ENCODE measurements around the gene PAQR8. TPM values are rescaled to one million over a fixed set of nuclear protein-coding genes. Genes with fewer than 3 reads are reported as not detected.

The PAQR8 gene
- total and polyA plus RNA-seq, 4 experiments from 2014 or later = 14.5 to 40.9 (median 33.3) TPM

GRCh38 chr6:52364480-52365166 is 2.7 kb downstream of the PAQR8 start:
- DNase-seq = no peak
- H3K36me3 ChIP-seq (ENCODE audit: insufficient read depth, low read length) = peaks cover 14% of the 10 kb centered on the region
- Mint-ChIP-seq H3K4me1 (peaks cover 42 to 79% (median 61%) of the 10 kb centered on the region in 4 donors), H3K4me3 (peak overlapping the region; percentile 2 to 99 (median 64)), H3K27me3 (no peaks in the 10 kb centered on the region), H3K27ac (peak overlapping the region in 5 of 7 donors; percentile 58 to 88 (median 74)), H3K9me3 (peaks cover 0 to 4% (median 0%) of the 10 kb centered on the region in 8 donors), H3K36me3 (peaks cover 28 to 48% of the 10 kb centered on the region in 2 donors)
- no peaks in the 10 kb centered on the region for H3K27me3 ChIP-seq (ENCODE audit: insufficient read depth, low read length)
- H3K4me1 ChIP-seq (ENCODE audit: insufficient read depth, low read length) = peaks cover 65% of the 10 kb centered on the region
- ChIA-PET POLR2A (ENCODE audit: partially characterized antibody) (interaction anchor here (0.9 to 10.2 kb wide), 7 partner anchors 11 to 80 kb away, joined by 4 to 176 read pairs (median 49); partner anchors contain the start of gene MCM3), CTCF (ENCODE audit: partially characterized antibody) (interaction anchor here (0.7 to 5.3 kb wide), 9 partner anchors 7 to 300 kb away, joined by 3 to 86 read pairs (median 26); partner anchors contain the start of gene MCM3)
- H3K4me3 ChIP-seq (ENCODE audit: low read length in 2 of 2) = no peak overlapping the region
- no peaks in the 10 kb centered on the region for H3K9me3 ChIP-seq (ENCODE audit: control insufficient read depth in 1 of 2, low read length in 2 of 2)
- no peak overlapping the region for H3K27ac ChIP-seq (ENCODE audit: low read depth, low read length)
- intact Hi-C loops (cut with micrococcal nuclease) = no loop called here

- ChIA-PET POLR2A (ENCODE audit: partially characterized antibody) (interaction anchor here (0.9 to 10.2 kb wide), 8 partner anchors 11 to 81 kb away, joined by 4 to 176 read pairs (median 24); partner anchors contain the start of gene MCM3), CTCF (ENCODE audit: partially characterized antibody) (interaction anchor here (1.0 to 4.1 kb wide), 9 partner anchors 7 to 300 kb away, joined by 3 to 86 read pairs (median 12); partner anchors contain the start of gene MCM3)
- no peak overlapping the region for H3K27ac ChIP-seq (ENCODE audit: low read depth, low read length)
- Mint-ChIP-seq H3K4me1 (peaks cover 46 to 86% (median 66%) of the 10 kb centered on the region in 4 donors), H3K4me3 (peak overlapping the region in 1 of 8 donors; percentile 98), H3K36me3 (peaks cover 28 to 53% of the 10 kb centered on the region in 2 donors), H3K27me3 (no peaks in the 10 kb centered on the region), H3K27ac (peak overlapping the region in 5 of 7 donors; percentile 15 to 88 (median 50)), H3K9me3 (peaks cover 0 to 4% (median 0%) of the 10 kb centered on the region in 8 donors)
- no peaks in the 10 kb centered on the region for H3K27me3 ChIP-seq (ENCODE audit: insufficient read depth, low read length)
- intact Hi-C loops (cut with micrococcal nuclease) = no loop called here
- H3K9me3 ChIP-seq (ENCODE audit: control insufficient read depth in 1 of 2, low read length in 2 of 2) = no peaks in the 10 kb centered on the region
- no peak for DNase-seq
- H3K4me3 ChIP-seq (ENCODE audit: low read length in 2 of 2) = no peak overlapping the region
- H3K36me3 ChIP-seq (ENCODE audit: insufficient read depth, low read length) = peaks cover 14% of the 10 kb centered on the region
- peaks cover 71% of the 10 kb centered on the region for H3K4me1 ChIP-seq (ENCODE audit: insufficient read depth, low read length)
These were observed 3.4 kb downstream of the PAQR8 start for GRCh38 chr6:52365317-52365716.

GRCh38 chr6:52365866-52366540 is 4.1 kb downstream of the PAQR8 start:
- Histone ChIP-seq H3K4me3 (ENCODE audit: low read length in 2 of 2) (no peak overlapping the region), H3K27ac (ENCODE audit: low read depth, low read length) (no peak overlapping the region), H3K27me3 (ENCODE audit: insufficient read depth, low read length) (no peaks in the 10 kb centered on the region), H3K4me1 (ENCODE audit: insufficient read depth, low read length) (peaks cover 78% of the 10 kb centered on the region), H3K36me3 (ENCODE audit: insufficient read depth, low read length) (peaks cover 14% of the 10 kb centered on the region), H3K9me3 (ENCODE audit: control insufficient read depth in 1 of 2, low read length in 2 of 2) (no peaks in the 10 kb centered on the region)
- no peak for DNase-seq
- Mint-ChIP-seq H3K36me3 (peaks cover 32 to 60% of the 10 kb centered on the region in 2 donors), H3K9me3 (peaks cover 0 to 4% (median 0%) of the 10 kb centered on the region in 8 donors), H3K27me3 (no peaks in the 10 kb centered on the region), H3K4me1 (peaks cover 53 to 93% (median 71%) of the 10 kb centered on the region in 4 donors), H3K4me3 (peak overlapping the region in 1 of 8 donors; percentile 54), H3K27ac (peak overlapping the region in 5 of 7 donors; percentile 2 to 81 (median 64))
- intact Hi-C loops (cut with micrococcal nuclease) = no loop called here
- POLR2A ChIA-PET (ENCODE audit: partially characterized antibody) = interaction anchor here (0.8 to 10.2 kb wide), 8 partner anchors 11 to 81 kb away, joined by 3 to 165 read pairs (median 4); partner anchors contain the start of gene MCM3
- CTCF ChIA-PET (ENCODE audit: partially characterized antibody) = interaction anchor here (1.0 to 2.5 kb wide), 6 partner anchors 11 to 80 kb away, joined by 3 to 12 read pairs (median 6); partner anchors contain the start of gene MCM3

- Mint-ChIP-seq H3K4me1 (peaks cover 58 to 92% (median 75%) of the 10 kb centered on the region in 4 donors), H3K4me3 (peak overlapping the region in 1 of 8 donors; percentile 26), H3K9me3 (no peaks in the 10 kb centered on the region)
These were observed 6.1 kb downstream of the PAQR8 start for GRCh38 chr6:52368002-52368401.

GRCh38 chr6:52369234-52369633 is 7.3 kb downstream of the PAQR8 start:
- Mint-ChIP-seq H3K27ac (peak overlapping the region in 6 of 7 donors; percentile 29 to 84 (median 35)), H3K27me3 (no peaks in the 10 kb centered on the region), H3K9me3 (peaks cover 0 to 8% (median 3%) of the 10 kb centered on the region in 8 donors), H3K4me1 (peaks cover 52 to 89% (median 73%) of the 10 kb centered on the region in 4 donors), H3K4me3 (no peak overlapping the region), H3K36me3 (peaks cover 52 to 65% of the 10 kb centered on the region in 2 donors)
- H3K4me1 ChIP-seq (ENCODE audit: insufficient read depth, low read length) = peaks cover 75% of the 10 kb centered on the region
- peaks cover 14% of the 10 kb centered on the region for H3K36me3 ChIP-seq (ENCODE audit: insufficient read depth, low read length)
- CTCF ChIA-PET (ENCODE audit: partially characterized antibody) = interaction anchor here (1.0 kb wide), 1 partner anchor 28 kb away, joined by 3 read pairs; no protein-coding TSS in a partner anchor
- peaks cover 0 to 4% of the 10 kb centered on the region in 2 donors for H3K9me3 ChIP-seq (ENCODE audit: control insufficient read depth in 1 of 2, low read length in 2 of 2)
- intact Hi-C loops (cut with micrococcal nuclease) = no loop called here
- H3K27me3 ChIP-seq (ENCODE audit: insufficient read depth, low read length) = no peaks in the 10 kb centered on the region
- no peak for DNase-seq
- POLR2A ChIA-PET (ENCODE audit: partially characterized antibody) = interaction anchor here (1.0 kb wide), 1 partner anchor 84 kb away, joined by 3 read pairs; no protein-coding TSS in a partner anchor
- no peak overlapping the region for H3K4me3 ChIP-seq (ENCODE audit: low read length in 2 of 2)
- H3K27ac ChIP-seq (ENCODE audit: low read depth, low read length) = no peak overlapping the region

More at GRCh38 chr6:52368002-52368401, 6.1 kb downstream of the PAQR8 start:
- H3K9me3 ChIP-seq (ENCODE audit: control insufficient read depth in 1 of 2, low read length in 2 of 2) = peaks cover 0 to 2% of the 10 kb centered on the region in 2 donors
- H3K27me3 ChIP-seq (ENCODE audit: insufficient read depth, low read length) = no peaks in the 10 kb centered on the region
- peaks cover 14% of the 10 kb centered on the region for H3K36me3 ChIP-seq (ENCODE audit: insufficient read depth, low read length)
- H3K4me3 ChIP-seq (ENCODE audit: low read length in 2 of 2) = no peak overlapping the region
- POLR2A ChIA-PET (ENCODE audit: partially characterized antibody) = interaction anchor here (0.7 to 10.2 kb wide), 5 partner anchors 9 to 83 kb away, joined by 3 to 165 read pairs (median 5); partner anchors contain the start of gene MCM3
- peak overlapping the region in 6 of 7 donors; percentile 15 to 76 (median 70) for H3K27ac Mint-ChIP-seq
- intact Hi-C loops (cut with micrococcal nuclease) = no loop called here
- no peak overlapping the region for H3K27ac ChIP-seq (ENCODE audit: low read depth, low read length)
- CTCF ChIA-PET (ENCODE audit: partially characterized antibody) = interaction anchor here (1.9 to 2.5 kb wide), 3 partner anchors 9 to 32 kb away, joined by 6 to 7 read pairs (median 6); no protein-coding TSS in a partner anchor
- DNase-seq = no peak
- peaks cover 86% of the 10 kb centered on the region for H3K4me1 ChIP-seq (ENCODE audit: insufficient read depth, low read length)
- no peaks in the 10 kb centered on the region for H3K27me3 Mint-ChIP-seq
- H3K36me3 Mint-ChIP-seq = peaks cover 41 to 60% of the 10 kb centered on the region in 2 donors

- ChIA-PET POLR2A (ENCODE audit: partially characterized antibody) (interaction anchor here (0.8 to 4.2 kb wide), 5 partner anchors 9 to 50 kb away, joined by 3 to 16 read pairs (median 4); partner anchors contain the start of gene PAQR8), CTCF (ENCODE audit: partially characterized antibody) (interaction anchor here (0.6 to 4.1 kb wide), 6 partner anchors 8 to 280 kb away, joined by 3 to 22 read pairs (median 5); partner anchors contain the start of genes MCM3 and PAQR8)
- Mint-ChIP-seq H3K36me3 (peaks cover 49 to 66% of the 10 kb centered on the region in 2 donors), H3K4me1 (peaks cover 58 to 91% (median 75%) of the 10 kb centered on the region in 4 donors), H3K27me3 (no peaks in the 10 kb centered on the region), H3K9me3 (peaks cover 0 to 10% (median 3%) of the 10 kb centered on the region in 8 donors), H3K27ac (peak overlapping the region in 5 of 7 donors; percentile 22 to 78 (median 48)), H3K4me3 (no peak overlapping the region)
- peaks cover 0 to 4% of the 10 kb centered on the region in 2 donors for H3K9me3 ChIP-seq (ENCODE audit: control insufficient read depth in 1 of 2, low read length in 2 of 2)
- no peaks in the 10 kb centered on the region for H3K27me3 ChIP-seq (ENCODE audit: insufficient read depth, low read length)
- no peak for DNase-seq
- no peak overlapping the region for H3K27ac ChIP-seq (ENCODE audit: low read depth, low read length)
- peaks cover 14% of the 10 kb centered on the region for H3K36me3 ChIP-seq (ENCODE audit: insufficient read depth, low read length)
- peaks cover 77% of the 10 kb centered on the region for H3K4me1 ChIP-seq (ENCODE audit: insufficient read depth, low read length)
- H3K4me3 ChIP-seq (ENCODE audit: low read length in 2 of 2) = no peak overlapping the region
- intact Hi-C loops (cut with micrococcal nuclease) = no loop called here
These were observed 9.8 kb downstream of the PAQR8 start for GRCh38 chr6:52371656-52372191.

All from CD4-positive, alpha-beta memory T cell (primary cell).